Activated CD4-positive, alpha-beta T cell treated with anti-CD3 and anti-CD28 coated beads, Interleukin-10, Interleukin-2, amounts not matched to agents 100 ng/mL and 50 ng/mL, durations not matched to agents 16 hours and 8 hours (primary cell): ENCODE results near the gene ATP13A3.

Source experiments
- DNase-seq: peaks from one replicate; pipeline ENCODE4 v3.0.0-alpha.2; 2020

The ATP13A3 gene

DNA sequence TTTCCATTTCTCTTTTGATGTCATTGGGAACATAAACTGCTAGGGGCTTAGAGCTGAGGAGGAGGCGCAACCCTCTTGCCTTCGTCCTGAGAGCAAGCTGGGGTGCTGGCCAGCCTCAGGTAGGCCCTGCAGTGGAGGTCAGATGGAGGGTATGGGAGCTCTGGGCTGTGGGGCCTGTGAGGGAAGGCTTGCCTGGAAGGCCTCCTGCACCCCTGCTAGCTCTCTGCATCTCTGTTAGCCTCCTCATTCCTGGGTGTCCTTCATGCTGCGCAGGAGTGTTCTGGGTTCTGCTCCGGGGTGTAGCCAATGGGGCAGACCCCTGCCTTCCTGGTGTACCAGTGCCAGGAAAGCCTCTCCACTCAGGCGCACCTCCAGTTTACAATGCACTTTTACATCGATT, 99.5 kb downstream of the ATP13A3 start:
- no peak for DNase-seq

DNA sequence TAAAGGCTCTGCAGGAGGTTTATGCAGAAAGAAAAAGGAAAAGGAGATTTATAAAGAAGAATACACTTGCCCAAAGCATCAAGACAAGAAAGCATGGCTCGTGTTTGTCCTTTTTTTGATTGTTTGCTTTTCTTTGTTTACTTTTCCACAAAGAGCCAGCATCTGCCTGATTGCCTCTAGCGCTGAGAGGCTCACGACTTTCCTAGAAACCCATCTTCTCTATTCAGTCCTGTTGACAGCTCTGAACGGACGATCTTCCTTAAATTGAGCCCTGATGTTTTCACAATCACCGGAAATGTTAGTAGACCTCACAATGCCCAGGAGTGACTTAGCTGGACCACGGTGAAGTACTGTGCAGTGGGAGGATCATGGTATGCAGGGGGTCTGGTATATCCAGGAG, 100.2 kb downstream of the ATP13A3 start:
- no peak for DNase-seq

DNA sequence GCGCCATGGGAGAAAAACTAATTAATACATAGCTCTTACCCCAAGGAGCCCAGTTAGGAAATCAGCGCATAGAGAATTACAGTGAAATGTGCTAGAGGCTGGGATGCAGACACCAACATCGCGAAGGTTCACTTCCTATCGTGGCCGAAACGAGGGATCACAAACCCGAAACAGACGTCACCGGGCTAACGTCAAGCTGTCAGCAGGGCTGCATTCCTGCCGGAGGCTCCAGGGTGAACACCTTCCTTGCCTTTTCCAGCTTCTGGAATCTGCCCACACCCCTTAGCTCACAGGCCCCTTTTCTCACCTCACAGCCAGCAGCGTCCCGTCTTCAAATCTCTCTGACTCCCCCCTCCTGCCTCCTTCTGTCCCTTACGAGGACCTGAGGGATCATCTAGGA, 100.7 kb downstream of the ATP13A3 start:
- no peak for DNase-seq

DNA sequence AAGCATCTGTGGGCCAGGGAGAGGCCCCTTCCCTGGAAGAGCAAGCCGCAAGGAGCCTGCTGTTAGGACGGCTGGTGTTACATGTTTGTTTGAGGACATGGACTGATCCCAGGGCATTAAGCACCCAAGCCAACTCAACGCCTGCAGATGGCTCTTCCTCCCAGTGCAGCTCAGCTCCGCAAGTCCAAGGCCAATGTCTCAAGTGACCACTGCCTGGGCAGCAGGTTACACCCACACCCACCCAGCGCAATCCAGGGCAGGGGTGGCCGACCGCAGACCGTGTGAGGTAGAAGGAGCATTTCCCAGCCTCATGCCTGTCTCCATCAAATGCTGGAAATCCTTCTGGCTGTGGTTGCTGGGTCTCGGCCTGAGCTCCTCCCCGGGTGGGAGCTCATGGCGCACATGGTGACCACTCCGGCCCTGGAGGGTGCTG, 102.2 kb downstream of the ATP13A3 start:
- no peak for DNase-seq

DNA sequence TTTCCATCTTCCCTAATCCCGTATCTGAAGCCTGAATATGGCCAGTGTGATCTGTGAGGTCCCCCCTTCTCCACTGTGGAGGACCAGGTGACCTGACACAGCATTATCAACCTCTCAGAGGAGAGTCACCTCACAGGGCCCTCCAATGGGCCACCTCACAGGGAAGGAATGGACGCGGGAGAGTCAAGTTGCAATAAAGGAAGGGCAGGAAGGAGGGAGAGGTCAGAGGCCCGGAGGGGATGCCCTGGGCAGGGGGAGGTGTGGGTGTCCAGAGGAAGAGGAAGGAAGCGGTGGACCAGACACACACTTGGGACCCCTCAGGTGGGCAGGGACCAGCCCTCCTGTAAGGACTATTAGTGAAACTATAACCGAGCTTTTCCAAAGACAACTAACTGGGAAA, 102.6 kb downstream of the ATP13A3 start:
- DNase-seq = no peak

DNA sequence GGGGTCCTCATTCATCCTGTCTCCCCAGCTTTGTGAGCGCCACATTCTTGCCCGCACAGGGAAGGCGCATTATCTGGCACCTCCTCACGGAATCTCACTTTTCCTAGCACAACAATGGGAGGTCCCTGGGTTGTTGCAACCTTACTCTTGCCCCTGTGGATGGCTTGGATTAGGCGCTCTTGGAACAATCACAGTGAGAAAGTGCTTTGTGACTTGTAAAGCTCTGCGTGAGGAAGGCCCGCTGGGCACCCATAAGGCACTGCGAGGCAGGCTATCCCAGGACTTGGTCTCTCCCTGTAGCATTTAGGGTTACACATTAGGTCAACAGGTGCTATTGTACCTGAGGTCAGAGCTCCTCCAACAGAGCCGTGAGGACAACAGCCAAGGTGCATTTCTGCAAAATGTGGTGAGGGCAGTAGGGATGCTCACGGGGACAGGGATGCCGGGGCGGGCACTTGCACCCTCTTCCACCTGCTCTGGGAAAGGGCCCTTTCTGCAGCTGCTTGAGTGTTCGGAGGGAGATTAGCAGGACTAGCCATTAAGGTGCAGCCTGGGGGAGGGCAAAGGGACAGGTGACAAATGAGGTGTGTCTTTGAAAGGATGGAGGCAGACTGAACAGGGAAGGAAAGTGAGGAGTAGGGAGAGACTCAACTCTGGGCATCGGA, 103.4 kb downstream of the ATP13A3 start:
- no peak for DNase-seq

DNA sequence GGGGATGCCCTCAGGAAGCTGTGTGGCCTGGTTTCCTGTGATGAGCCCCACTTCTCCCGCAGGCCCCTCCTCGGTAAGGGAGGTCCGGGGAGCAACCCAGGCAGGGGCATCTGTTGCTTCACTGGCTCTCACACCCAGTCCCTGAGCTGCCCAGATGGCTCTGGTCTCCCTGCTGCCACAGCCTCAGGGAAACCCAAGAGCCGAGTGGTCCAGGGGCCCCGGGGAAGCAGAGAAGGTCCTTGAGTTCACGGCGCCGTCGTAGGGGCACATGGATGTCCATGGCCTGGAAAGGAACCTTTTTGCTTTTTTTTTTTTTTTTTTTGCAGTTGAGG, 103.9 kb downstream of the ATP13A3 start:
- DNase-seq = no peak

DNA sequence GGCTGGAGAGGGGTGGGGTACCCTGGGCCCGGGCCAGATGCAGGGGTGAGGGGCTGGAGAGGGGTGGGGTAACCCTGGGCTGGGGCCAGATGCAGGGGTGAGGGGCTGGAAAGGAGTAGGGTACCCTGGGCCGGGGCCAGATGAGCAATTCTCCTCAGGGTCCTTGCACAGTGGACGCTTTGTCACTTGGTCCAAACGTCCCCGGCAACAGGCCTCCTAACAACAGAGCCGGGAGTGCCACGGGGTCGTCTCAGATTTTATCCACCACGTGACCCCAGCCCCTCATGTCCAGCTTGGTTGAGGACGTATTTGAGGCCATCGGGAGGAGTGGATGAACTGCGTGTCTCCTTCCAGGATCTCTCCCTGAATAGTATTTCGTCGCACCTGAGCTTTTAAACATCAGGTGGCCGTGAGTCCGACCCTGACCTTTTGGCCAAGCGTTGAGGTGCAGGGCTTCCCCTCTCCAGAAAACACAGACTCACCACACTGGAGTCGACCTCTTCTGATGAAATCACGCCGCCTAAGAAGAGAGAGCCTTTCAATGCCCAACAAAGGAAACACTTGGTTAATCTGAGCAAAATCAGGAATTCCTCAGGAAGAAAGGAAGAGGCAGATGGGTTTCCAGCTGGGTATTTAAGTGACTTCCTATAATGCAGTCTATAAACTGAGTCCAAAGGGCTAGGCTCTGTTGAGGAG, 104.5 kb downstream of the ATP13A3 start:
- no peak for DNase-seq

DNA sequence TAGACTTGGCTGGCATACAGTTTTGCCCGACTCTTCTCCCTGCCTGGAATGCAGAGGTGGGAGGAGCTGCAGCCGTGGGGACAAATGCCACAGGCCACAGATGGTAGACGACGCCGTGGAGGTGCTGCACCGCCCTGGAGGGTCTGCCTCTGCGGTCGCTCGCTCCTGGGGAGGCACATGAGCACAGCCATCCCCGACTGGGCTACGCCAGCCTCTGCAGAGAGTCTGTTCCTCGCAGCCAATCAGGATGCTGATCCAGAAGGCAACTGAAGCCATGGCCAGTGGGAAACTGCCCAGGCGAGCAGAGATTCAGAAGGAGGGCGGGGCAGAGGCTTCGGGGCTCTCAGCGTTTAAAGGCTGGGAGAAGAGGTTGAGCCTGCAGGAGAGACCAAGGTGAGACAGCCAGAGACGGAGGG, 105.3 kb downstream of the ATP13A3 start:
- no peak for DNase-seq

DNA sequence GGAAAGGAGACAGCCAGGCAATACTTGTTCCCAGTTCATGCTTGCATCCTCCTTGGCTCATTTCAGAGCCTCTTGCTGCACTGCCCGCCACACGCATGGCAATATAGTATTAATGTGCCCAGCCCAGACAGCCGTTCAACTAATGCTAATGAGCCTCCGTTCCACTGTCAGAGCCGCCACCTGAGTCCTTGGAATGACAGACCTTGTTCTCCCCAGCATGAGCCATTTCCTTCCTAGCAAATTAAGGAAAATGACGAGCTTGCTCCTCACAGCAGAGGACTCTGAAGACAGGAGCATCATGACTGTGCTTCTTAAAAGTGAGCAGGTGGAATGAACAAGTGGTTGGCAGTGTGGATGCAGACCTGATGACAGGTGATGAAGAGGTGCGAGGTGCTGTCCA, 106.5 kb downstream of the ATP13A3 start:
- no peak for DNase-seq

DNA sequence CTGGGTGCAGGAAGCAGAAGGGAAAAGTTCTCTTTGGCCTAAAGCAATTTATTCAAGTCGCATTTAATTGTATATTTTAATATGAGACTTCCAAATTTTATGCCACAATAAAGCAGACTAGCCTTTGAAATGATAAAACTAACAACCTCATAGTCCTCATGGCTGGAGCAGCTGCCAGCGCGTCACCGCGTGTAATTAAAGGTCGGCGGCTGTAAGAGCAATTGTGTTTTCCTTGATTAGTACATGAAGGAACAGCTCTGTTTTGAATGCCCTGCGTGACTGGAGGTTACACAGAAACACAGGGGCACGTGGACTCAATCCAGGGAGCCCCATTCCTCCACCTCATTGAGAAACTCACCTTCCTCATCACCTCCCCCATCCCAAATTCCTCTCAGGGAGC, 107.2 kb downstream of the ATP13A3 start:
- no peak for DNase-seq

DNA sequence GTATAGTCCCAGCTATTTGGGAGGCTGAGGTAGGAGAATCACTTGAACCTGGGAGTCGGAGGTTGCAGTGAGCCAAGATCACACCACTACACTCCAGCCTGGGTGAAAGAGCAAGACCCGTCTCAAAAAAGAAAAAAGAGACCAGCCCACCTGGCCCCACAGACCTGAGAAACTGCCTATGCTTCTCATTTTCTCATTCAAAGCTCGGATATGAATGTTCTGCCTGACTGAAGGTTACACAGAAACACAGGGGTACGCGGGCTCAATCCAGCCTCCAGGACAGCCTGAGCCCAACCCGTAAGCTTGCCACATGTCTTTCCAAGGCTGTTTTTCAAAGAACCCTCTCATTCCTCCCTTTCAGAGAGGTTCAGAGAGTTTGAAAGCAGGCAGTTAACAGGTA, 107.6 kb downstream of the ATP13A3 start:
- DNase-seq = no peak

DNA sequence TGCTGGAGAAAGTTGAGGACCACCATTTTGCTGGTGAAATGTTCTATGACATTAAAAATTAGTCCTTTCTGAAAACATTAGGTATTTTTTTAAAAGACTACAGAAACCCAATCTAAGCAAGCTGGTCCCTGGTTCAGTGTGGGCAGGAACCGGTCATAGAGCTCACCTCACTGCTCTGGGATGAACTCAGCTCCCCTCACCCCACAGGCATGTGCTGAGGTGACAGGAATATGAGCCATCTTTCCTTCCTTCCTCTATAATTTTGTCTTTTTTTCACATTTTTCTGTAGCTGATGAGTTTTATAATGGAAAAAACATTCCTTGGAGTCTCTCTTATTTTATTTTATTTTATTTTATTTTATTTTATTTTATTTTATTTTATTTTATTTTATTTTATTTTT, 109.1 kb downstream of the ATP13A3 start:
- no peak for DNase-seq

DNA sequence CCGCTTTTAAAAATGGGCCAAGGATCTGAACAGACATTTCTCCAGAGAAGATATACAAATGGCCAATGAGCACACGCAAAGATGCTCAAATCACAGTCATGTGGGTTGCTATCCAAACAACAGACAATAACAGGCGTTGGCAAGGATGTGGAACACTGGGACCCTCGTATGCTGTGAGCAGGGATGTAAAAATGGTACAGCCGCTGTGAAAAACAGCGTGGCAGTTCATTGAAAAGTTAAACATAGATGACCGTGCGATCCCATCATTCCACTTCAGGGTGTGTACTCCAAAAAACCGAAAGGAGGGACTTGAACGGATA, 110.6 kb downstream of the ATP13A3 start:
- no peak for DNase-seq

DNA sequence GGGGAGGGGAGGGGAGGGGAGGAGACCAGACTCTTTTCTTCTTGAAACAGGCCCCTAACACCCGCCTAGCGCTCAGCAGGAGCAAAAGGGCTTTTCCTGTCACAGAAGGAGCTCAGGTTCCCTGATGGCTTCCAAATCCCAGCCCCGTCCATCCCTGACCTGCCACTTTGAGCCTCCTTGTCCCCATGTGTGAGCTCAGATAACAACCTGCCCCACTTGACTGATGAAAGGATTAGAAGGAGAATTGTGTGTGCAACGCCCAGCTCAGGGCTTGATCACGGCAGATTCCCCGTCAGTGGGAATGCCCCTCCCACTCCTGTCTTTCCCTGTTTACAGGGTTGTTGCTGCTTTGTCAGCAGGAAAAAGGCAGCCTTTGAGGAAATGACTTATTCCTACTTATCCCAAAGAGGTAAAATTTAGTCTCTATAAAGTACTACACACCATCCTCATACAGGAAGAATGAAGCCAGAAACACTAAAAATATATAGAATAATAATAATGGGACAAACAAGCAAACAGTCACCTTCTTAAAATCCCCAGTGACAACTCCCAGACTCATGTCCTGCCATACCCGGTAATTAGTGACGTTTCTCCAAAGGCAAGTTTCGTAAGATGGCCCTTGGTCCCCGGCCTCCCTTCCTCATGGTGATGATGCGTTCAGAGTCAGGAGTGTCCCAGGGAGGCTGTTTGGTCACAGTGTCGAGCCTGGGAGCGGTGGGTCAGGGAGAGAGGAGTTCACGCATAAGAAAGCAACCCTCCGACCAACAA, 111.1 kb downstream of the ATP13A3 start:
- DNase-seq = no peak

DNA sequence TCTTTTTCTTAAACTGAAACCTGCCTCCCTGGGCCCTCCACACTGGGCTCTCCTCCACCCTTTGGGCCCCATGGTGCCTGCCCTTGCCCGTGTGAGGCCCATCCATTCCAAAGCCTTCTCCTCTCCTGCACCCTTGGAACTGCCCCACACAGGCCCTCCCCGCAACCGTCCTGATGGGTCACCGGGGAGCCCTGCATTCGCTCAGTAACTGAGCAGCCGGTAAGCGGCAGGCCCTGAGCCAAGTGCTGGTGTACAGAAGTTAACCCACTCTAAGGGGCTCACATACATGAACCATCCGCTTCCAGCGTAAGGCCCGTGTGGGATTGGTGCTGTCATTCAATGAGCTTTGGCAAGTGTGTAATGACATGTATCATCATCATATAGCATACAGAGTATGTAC, 111.9 kb downstream of the ATP13A3 start:
- DNase-seq = no peak

DNA sequence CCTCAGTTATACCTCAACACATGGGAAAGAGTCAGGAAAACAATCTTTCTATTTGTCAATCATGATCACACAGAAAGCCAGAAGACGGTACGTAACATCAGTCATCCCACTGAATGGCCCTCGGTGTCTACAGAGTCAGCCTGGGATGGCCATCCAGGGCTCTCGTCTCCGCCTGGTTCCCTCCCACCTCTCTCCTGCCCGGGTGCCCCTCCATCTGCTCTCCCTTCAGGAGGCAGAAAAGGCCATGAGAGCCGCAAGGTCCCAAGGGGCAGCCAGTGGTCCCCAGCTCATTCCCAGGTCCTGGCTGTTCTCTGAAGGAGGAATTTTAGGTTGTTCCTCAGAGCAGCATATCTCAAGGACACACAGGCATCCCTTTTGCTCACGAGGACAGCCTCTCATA, 112.9 kb downstream of the ATP13A3 start:
- DNase-seq = no peak

DNA sequence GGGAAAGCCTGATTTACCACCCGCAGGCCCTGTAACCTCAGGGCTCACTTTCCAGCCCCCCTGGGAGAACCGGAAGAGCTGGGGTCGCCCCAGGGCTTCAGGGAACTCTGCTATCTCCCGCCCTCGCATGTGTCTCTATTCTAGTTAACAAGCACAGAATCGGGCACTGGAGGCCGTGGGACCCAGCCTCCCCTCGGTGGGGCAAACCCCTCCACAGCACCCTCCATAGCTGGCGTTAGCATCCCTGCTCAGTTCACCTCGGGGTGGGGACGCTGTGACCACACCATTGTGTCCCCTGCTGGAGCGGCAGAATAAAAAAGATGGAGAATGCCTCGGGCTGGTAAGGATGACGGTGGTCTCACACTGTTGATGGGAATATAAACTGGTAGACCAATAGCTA, 113.8 kb downstream of the ATP13A3 start:
- no peak for DNase-seq

DNA sequence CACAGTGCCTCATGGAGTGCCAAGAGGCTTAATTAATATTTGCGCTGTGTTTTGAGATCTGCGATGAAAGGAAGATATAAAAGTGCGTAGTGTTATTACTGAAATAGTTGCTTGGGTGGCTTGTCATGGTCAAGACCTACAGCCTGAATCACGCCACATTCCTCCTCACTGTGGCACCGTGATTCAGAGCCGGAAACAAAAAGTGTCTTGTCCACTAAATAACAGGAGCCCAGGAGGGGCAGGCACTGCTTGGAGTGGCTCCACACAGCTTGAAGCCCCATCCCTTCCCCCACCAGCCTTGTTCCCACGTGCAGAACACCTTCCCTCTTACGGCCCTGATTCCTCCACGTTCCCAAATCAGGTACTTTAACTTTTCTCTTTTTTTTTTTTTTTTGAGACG, 116.0 kb downstream of the ATP13A3 start:
- DNase-seq = no peak

DNA sequence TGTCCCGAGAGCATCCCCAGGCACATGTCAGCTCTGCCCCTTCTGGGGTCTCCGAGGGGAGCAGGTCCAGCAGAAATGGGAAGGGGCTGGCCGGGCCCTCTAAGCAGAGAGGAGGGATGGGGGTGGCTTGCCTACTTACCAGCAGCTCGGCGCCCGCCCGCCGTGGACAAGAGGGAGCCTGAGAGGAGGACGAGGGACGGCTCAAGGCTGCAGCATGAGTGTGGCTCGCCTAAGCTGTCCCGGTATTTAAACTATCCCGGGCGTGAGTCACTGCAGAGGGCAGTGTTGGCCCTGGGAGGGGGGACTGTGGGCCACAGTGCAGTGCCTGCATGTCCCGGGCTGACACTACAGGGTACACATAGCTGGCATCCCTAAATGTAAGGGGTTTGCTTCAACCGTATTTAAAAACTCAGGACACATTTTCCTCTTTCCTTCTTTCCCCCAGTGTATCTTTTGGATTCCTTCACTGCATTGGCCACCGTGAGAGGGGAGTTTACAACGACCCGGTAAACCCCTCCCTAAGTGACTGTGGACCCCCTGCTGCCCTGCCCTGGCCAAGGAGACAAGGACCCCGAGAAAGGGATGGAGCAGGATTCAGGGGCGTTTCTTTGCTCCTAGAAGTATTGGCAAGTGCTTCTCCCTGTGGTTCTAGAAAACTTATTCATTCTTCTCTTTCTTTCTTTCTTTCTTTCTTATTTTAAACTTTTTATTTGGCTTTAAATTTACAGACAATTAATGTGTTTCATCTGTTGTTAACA, 117.1 kb downstream of the ATP13A3 start, which contains the start of gene LRRC15:
TSS of gene LRRC15 (minus strand) at position 222 of the 758 bp plus-strand sequence. CDS start 8,700 bp downstream, outside the sequence.
- no peak for DNase-seq

DNA sequence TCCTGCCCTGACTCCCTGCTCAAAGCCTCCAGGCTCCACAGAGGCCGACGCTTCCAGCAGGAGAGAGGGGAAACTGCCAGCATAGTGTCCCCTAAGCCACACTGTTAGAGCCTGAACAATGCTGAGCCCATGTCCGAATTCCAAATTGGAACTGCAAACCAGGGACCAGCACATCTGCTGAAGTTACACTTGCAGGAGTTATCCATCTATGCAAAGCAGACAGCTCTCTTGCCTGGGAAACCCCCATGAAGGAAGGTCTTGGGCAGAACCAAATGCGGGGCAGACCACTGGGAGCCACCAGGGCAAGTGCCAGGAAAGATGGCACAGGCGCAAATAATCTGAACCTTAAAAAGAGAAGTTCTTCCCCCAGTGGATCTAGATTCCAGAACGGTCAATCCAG, 117.9 kb downstream of the ATP13A3 start:
- no peak for DNase-seq

DNA sequence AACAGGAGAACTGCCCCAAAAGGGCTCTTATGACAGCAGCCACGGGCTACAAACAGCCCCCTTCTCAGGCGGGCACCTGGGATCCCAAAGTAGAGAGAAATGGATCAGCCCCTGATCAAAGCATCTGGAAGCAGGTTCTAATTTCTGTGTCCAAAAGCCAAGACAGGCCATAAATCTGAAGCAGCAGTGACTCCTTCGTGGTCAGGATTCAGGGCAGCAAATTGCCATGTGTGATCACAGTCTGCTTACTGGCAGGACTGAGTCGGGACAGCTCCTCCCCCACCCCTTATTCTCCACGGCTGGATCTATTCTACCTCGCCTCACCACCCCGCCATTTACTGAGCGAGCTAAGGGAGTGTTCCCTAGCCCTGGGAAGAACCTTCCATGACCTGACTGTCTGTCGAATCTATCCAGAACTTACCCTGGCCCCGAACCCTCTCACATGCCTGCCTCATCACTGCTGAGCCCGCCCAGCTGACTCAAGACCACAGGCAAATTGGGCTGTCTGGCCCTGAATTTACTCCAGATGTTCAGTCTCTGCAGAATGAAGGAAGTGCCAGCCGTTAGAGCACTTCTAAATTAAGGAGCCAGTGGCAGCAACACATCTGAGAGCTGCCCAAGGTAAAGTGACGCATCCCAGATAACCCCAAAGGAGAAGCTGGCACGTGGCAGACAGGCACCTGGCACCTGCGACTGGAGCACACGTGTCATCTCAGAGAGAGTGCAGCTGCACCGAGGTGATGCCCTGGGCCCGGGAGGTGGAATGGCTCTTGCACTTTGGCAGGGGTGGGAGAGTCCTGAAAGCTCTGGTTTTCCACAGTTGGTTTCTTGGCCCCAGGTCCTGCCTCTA, 118.6 kb downstream of the ATP13A3 start:
- no peak for DNase-seq
